SK-N-SH (cell line): Measurements from ENCODE around the gene TCP11L2. TPM values are rescaled to one million over a fixed set of nuclear protein-coding genes. Genes with fewer than 3 reads are reported as not detected.

Experiments
- CTCF ChIA-PET: fragments of 300-600, 350-600 bp; formaldehyde crosslinking; extraction: SDS; loops from one replicate; lab custom pipeline; 2021; lab: Yijun Ruan, JAX
- POLR2A ChIA-PET: fragments of 350-600 bp; sonication (Branson Sonifier 250); formaldehyde crosslinking; extraction: SDS; loops from one replicate; lab custom pipeline; 2020; ENCODE audit warnings: antibody characterized with exemption, inconsistent platforms; lab: Yijun Ruan, JAX
- DNase-seq: peaks from one replicate; pipeline ENCODE4 v3.0.0; 2012
- H2AFZ ChIP-seq: fragments of 200-600 bp; sonication (generic); 2 replicates; pipeline ENCODE4 v1.8.1; 2016; ENCODE audit warnings: antibody characterized with exemption, mild to moderate bottlenecking, low read depth
- H3F3A ChIP-seq: fragments of 200-600 bp; sonication (generic); replicated peaks from 2 replicates; pipeline ENCODE3; 2016; ENCODE audit warnings: antibody characterized with exemption, mild to moderate bottlenecking; ENCODE audit not compliant: insufficient read depth
- H3K27ac ChIP-seq, 2 experiments: fragments of 200-500 bp in 1 of 2; fragments of 200-600 bp in 1 of 2; sonication (Bioruptor generic) in 1 of 2; sonication (generic), shearing (Covaris generic) in 1 of 2; 2 replicates each; pipeline versions ENCODE4 v1.5.1 to v1.6.1; 2014 to 2016; ENCODE audit warnings: low read depth in 2 of 2, inconsistent platforms in 1 of 2, low read length in 1 of 2, mild to moderate bottlenecking in 1 of 2, mixed read lengths in 1 of 2
- H3K27me3 ChIP-seq: fragments of 200-600 bp; sonication (generic), shearing (Covaris generic); 2 replicates; pipeline ENCODE4 v1.6.1; 2016; ENCODE audit warnings: mixed run types; ENCODE audit not compliant: insufficient read depth
- H3K36me3 ChIP-seq, 2 experiments: fragments of 200-500 bp in 1 of 2; fragments of 200-600 bp in 1 of 2; sonication (Bioruptor generic) in 1 of 2; sonication (generic) in 1 of 2; replicated peaks in 1 of 2; 2 replicates each; pipeline versions ENCODE3 to v1.5.1; 2014 to 2016; ENCODE audit warnings: low read length in 1 of 2, mild to moderate bottlenecking in 1 of 2; ENCODE audit not compliant: insufficient read depth in 2 of 2, control insufficient read depth in 1 of 2
- H3K4me1 ChIP-seq, 2 experiments: fragments of 200-500 bp in 1 of 2; fragments of 200-600 bp in 1 of 2; sonication (Bioruptor generic) in 1 of 2; sonication (generic), shearing (Covaris generic) in 1 of 2; 2 replicates each; pipeline versions ENCODE4 v1.5.1 to v1.6.1; 2014 to 2016; ENCODE audit warnings: low read depth in 1 of 2, low read length in 1 of 2, mixed run types in 1 of 2; ENCODE audit not compliant: insufficient read depth in 2 of 2, control insufficient read depth in 1 of 2
- H3K4me2 ChIP-seq: fragments of 200-600 bp; sonication (generic), shearing (Covaris generic); 2 replicates; pipeline ENCODE4 v1.6.1; 2017; ENCODE audit warnings: mixed run types
- H3K4me3 ChIP-seq, 2 experiments: fragments of 200-500 bp in 1 of 2; fragments of 200-600 bp in 1 of 2; sonication (Bioruptor generic) in 1 of 2; sonication (generic), shearing (Covaris generic) in 1 of 2; 2 replicates each; pipeline versions ENCODE4 v1.5.1 to v1.8.1; 2014 to 2016; ENCODE audit warnings: low read depth in 2 of 2, inconsistent platforms in 1 of 2, low read length in 1 of 2, mild to moderate bottlenecking in 1 of 2, mixed read lengths in 1 of 2, moderate library complexity in 1 of 2
- H3K79me2 ChIP-seq: fragments of 200-600 bp; sonication (generic); 2 replicates; pipeline ENCODE4 v1.8.1; 2017; ENCODE audit warnings: mild to moderate bottlenecking; ENCODE audit not compliant: insufficient read depth
- H3K9ac ChIP-seq: fragments of 200-600 bp; sonication (generic); 2 replicates; pipeline ENCODE4 v1.6.1; 2017; ENCODE audit warnings: mixed run types
- H3K9me2 ChIP-seq: fragments of 200-600 bp; sonication (generic); 2 replicates; pipeline ENCODE4 v1.6.1; 2017; ENCODE audit warnings: mixed run types
- H3K9me3 ChIP-seq: fragments of 200-600 bp; sonication (generic); 2 replicates; pipeline ENCODE4 v1.6.1; 2017; ENCODE audit warnings: mixed run types, mild to moderate bottlenecking, moderate library complexity
- H4K20me1 ChIP-seq: fragments of 200-600 bp; sonication (generic); 2 replicates; pipeline ENCODE4 v1.6.1; 2017; ENCODE audit warnings: mild to moderate bottlenecking, mixed run types; ENCODE audit not compliant: insufficient read depth
- CTCF ChIP-seq: fragments of 200-600 bp; sonication (generic); IDR thresholded peaks from 2 replicates; pipeline ENCODE4 v1.6.1; 2017; ENCODE audit warnings: antibody characterized with exemption, mild to moderate bottlenecking, moderate library complexity
- EP300 ChIP-seq, 2 experiments: IDR thresholded peaks; 2 replicates each; pipeline versions ENCODE4 v1.4.0 to v1.6.1; 2012; ENCODE audit warnings: borderline replicate concordance in 1 of 2, low read depth in 1 of 2, low read length in 1 of 2
- EZH2phosphoT487 ChIP-seq: fragments of 200-600 bp; sonication (generic); IDR thresholded peaks from 2 replicates; pipeline ENCODE4 v1.6.1; 2017; ENCODE audit warnings: low read depth, mixed run types, mild to moderate bottlenecking, antibody characterized with exemption, moderate library complexity, borderline replicate concordance
- FOXM1 ChIP-seq: IDR thresholded peaks from 2 replicates; pipeline ENCODE4 v1.4.0; 2012; ENCODE audit warnings: low read depth, mild to moderate bottlenecking
- GATA2 ChIP-seq: sonication (generic); formaldehyde crosslinking; IDR thresholded peaks from 2 replicates; pipeline ENCODE4 v1.5.0; 2020; ENCODE audit warnings: mild to moderate bottlenecking, missing genetic modification reagents
- JUND ChIP-seq: IDR thresholded peaks from 2 replicates; pipeline ENCODE4 v1.4.0; 2012
- MAX ChIP-seq: IDR thresholded peaks from 2 replicates; pipeline ENCODE4 v1.4.0; 2012; ENCODE audit warnings: low read depth
- MEF2A ChIP-seq: IDR thresholded peaks from 2 replicates; pipeline ENCODE4 v1.4.0; 2012; ENCODE audit warnings: low read depth, borderline replicate concordance
- MXI1 ChIP-seq: IDR thresholded peaks from 2 replicates; pipeline ENCODE4 v1.6.1; 2012; ENCODE audit warnings: mild to moderate bottlenecking, low read depth, low read length, improper control_type of control experiment
- RCOR1 ChIP-seq: fragments of 150-350 bp; IDR thresholded peaks from 2 replicates; pipeline ENCODE4 v1.6.1; 2017; ENCODE audit warnings: antibody characterized with exemption, low read length
- RFX5 ChIP-seq: IDR thresholded peaks from 2 replicates; pipeline ENCODE4 v1.6.1; 2012; ENCODE audit warnings: mild to moderate bottlenecking, improper control_type of control experiment, low read length
- RXRA ChIP-seq: IDR thresholded peaks from 2 replicates; pipeline ENCODE4 v1.4.0; 2012; ENCODE audit warnings: low read depth, mild to moderate bottlenecking, borderline replicate concordance
- SIN3A ChIP-seq: IDR thresholded peaks from 2 replicates; pipeline ENCODE4 v1.6.1; 2012; ENCODE audit warnings: low read depth, mild to moderate bottlenecking, low read length, moderate library complexity, borderline replicate concordance
- TCF12 ChIP-seq: IDR thresholded peaks from 2 replicates; pipeline ENCODE4 v1.4.0; 2012
- TEAD4 ChIP-seq: IDR thresholded peaks from 2 replicates; pipeline ENCODE4 v1.4.0; 2012; ENCODE audit warnings: mild to moderate bottlenecking, borderline replicate concordance; ENCODE audit not compliant: insufficient read depth
- USF1 ChIP-seq: IDR thresholded peaks from 2 replicates; pipeline ENCODE4 v1.4.0; 2012; ENCODE audit warnings: low read depth, borderline replicate concordance
- WGBS: methylation state at CpG from one replicate; pipeline ENCODE4 v1.1.6; 2017; ENCODE audit warnings: low lambda C conversion rate; 5-methylcytosine and 5-hydroxymethylcytosine counted together
- polyA plus RNA-seq, 3 experiments: library from polyadenylated mRNA; depleted of rRNA; stranded (reverse); fragments of >200 nt; gene quantifications; 2 replicates each; pipeline ENCODE4 v1.2.3, GENCODE V29; 2012
- TF ChIP-seq, protein P1 (sequence below): fragments of 150-350 bp; IDR thresholded peaks from 2 replicates; pipeline ENCODE4 v1.6.1; 2016; ENCODE audit warnings: mild to moderate bottlenecking, low read depth, low read length

Gene TCP11L2
- polyA plus RNA-seq, 1 of the 3 experiments (the other 2 are of a cell fraction): 4.0 TPM

GRCh38 chr12:106291342-106291741, 11.2 kb upstream of the TCP11L2 start:
- Histone ChIP-seq H3K4me1 (peaks cover 0 to 4% of the 10 kb centered on the region in 2 experiments; a peak in 2 of 4 replicates), H4K20me1 (no peaks in the 10 kb centered on the region), H3F3A (peaks cover 17% of the 10 kb centered on the region), H3K9me3 (no peaks in the 10 kb centered on the region), H3K27ac (no peak overlapping the region), H2AFZ (no peak overlapping the region), H3K4me2 (no peak overlapping the region), H3K9ac (no peak overlapping the region), H3K27me3 (no peaks in the 10 kb centered on the region), H3K4me3 (no peak overlapping the region), H3K9me2 (no peaks in the 10 kb centered on the region), H3K79me2 (no peaks in the 10 kb centered on the region), H3K36me3 (no peaks in the 10 kb centered on the region)
- TF ChIP-seq RCOR1: no peak
- TF ChIP-seq TEAD4: no peak
- TF ChIP-seq EZH2phosphoT487: no peak
- no peak for TF ChIP-seq EP300 (IDR thresholded peaks at IDR 0.05; ENCODE audit: borderline replicate concordance in 1 of 2, low read depth in 1 of 2, low read length in 1 of 2)
- TF ChIP-seq, protein P1, sequence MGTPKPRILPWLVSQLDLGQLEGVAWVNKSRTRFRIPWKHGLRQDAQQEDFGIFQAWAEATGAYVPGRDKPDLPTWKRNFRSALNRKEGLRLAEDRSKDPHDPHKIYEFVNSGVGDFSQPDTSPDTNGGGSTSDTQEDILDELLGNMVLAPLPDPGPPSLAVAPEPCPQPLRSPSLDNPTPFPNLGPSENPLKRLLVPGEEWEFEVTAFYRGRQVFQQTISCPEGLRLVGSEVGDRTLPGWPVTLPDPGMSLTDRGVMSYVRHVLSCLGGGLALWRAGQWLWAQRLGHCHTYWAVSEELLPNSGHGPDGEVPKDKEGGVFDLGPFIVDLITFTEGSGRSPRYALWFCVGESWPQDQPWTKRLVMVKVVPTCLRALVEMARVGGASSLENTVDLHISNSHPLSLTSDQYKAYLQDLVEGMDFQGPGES: no peak
- TF ChIP-seq USF1: no peak
- no peak for TF ChIP-seq SIN3A
- no peak for TF ChIP-seq MAX
- TF ChIP-seq JUND: no peak
- no peak for TF ChIP-seq CTCF
- TF ChIP-seq MXI1: no peak
- TF ChIP-seq GATA2 (CRISPR knock-in tag): no peak
- no peak for TF ChIP-seq FOXM1
- no peak for TF ChIP-seq MEF2A
- TF ChIP-seq RFX5: no peak
- no peak for TF ChIP-seq TCF12
- TF ChIP-seq RXRA: no peak
- CTCF ChIA-PET: interaction anchor here (0.8 to 1.7 kb wide), 2 partner anchors 10 to 64 kb away, joined by 3 to 4 read pairs; no protein-coding TSS in a partner anchor
- no peak for DNase-seq
- POLR2A ChIA-PET: no interaction called here
- WGBS: 92% methylated on average over 5 of the region's 5 CpGs
